Common myeloid progenitor, CD34-positive (primary cell): ENCODE measurements around the gene ZMYND11.

Source experiments
- CTCF ChIA-PET: fragments of 350-600 bp; sonication (Branson Sonifier 250); formaldehyde crosslinking; loops from one replicate; lab custom pipeline; 2021; ENCODE audit warnings: antibody characterized with exemption; lab: Charles Lee
- POLR2A ChIA-PET: fragments of 350-600 bp; sonication (Branson Sonifier 250); formaldehyde crosslinking; loops from one replicate; lab custom pipeline; 2021; ENCODE audit warnings: antibody characterized with exemption; lab: Charles Lee
- DNase-seq, 3 donors: peaks; one replicate each; pipeline versions ENCODE4 v3.0.0 to v3.0.0-alpha.2; 2013
- H3K27ac ChIP-seq, 2 experiments: 1 replicate in 1 of 2; 2 replicates in 1 of 2; pipeline ENCODE4 v1.7.0; 2013; ENCODE audit warnings: inconsistent platforms in 2 of 2, low read length in 2 of 2, mild to moderate bottlenecking in 2 of 2, low read depth in 1 of 2, moderate library complexity in 1 of 2; ENCODE audit not compliant: severe bottlenecking in 2 of 2, insufficient read depth in 1 of 2, poor library complexity in 1 of 2
- H3K27me3 ChIP-seq, 5 experiments: replicated peaks in 2 of 5; 1 replicate in 3 of 5; 2 replicates in 2 of 5; pipeline versions ENCODE4 v1.6.1 to v1.7.0; 2013; ENCODE audit warnings: low read length in 4 of 5, mild to moderate bottlenecking in 2 of 5, moderate library complexity in 2 of 5, inconsistent platforms in 1 of 5; ENCODE audit not compliant: insufficient read depth in 5 of 5, control insufficient read depth in 4 of 5
- H3K36me3 ChIP-seq, 4 experiments: 1 replicate in 2 of 4; 2 replicates in 2 of 4; pipeline versions ENCODE4 v1.6.1 to v1.7.0; 2013; ENCODE audit warnings: low read length in 3 of 4, control low read depth in 1 of 4, mild to moderate bottlenecking in 1 of 4; ENCODE audit not compliant: control insufficient read depth in 4 of 4, insufficient read depth in 4 of 4
- H3K4me1 ChIP-seq, 4 experiments: 1 replicate in 3 of 4; 2 replicates in 1 of 4; pipeline versions ENCODE4 v1.6.1 to v1.7.1; 2013; ENCODE audit warnings: low read length in 3 of 4, mild to moderate bottlenecking in 3 of 4, control low read depth in 1 of 4, inconsistent platforms in 1 of 4, moderate library complexity in 1 of 4; ENCODE audit not compliant: control insufficient read depth in 4 of 4, insufficient read depth in 4 of 4; ENCODE audit errors: control extremely low read depth in 1 of 4
- H3K4me3 ChIP-seq, 7 experiments: 1 replicate in 4 of 7; 2 replicates in 3 of 7; pipeline versions ENCODE4 v1.5.1 to v1.7.0; 2013; ENCODE audit warnings: mild to moderate bottlenecking in 7 of 7, low read length in 6 of 7, moderate library complexity in 6 of 7, inconsistent platforms in 2 of 7, low read depth in 2 of 7, control low read depth in 1 of 7; ENCODE audit not compliant: insufficient read depth in 4 of 7, control insufficient read depth in 1 of 7; ENCODE audit errors: extremely low read depth in 1 of 7
- H3K9me3 ChIP-seq, 5 experiments: 1 replicate in 4 of 5; 2 replicates in 1 of 5; pipeline versions ENCODE4 v1.6.1 to v1.7.1; 2013; ENCODE audit warnings: low read length in 4 of 5, mild to moderate bottlenecking in 2 of 5, inconsistent platforms in 1 of 5, low read depth in 1 of 5, moderate library complexity in 1 of 5; ENCODE audit not compliant: control insufficient read depth in 4 of 5, insufficient read depth in 2 of 5; ENCODE audit errors: control extremely low read depth in 1 of 5
- WGBS: methylation state at CpG from one replicate; pipeline ENCODE4 v1.1.5; 2013; ENCODE audit not compliant: insufficient coverage; 5-methylcytosine and 5-hydroxymethylcytosine counted together

The ZMYND11 gene

GRCh38 chr10:241451-241850 lies 106.2 kb downstream of the ZMYND11 start:
- CTCF ChIA-PET = interaction anchor here (1.8 kb wide), 1 partner anchor 9 kb away, joined by 4 read pairs; no protein-coding TSS in a partner anchor
- Histone ChIP-seq H3K9me3 (no peaks in the 10 kb centered on the region), H3K27ac (no peak overlapping the region), H3K27me3 (no peaks in the 10 kb centered on the region), H3K4me3 (no peak overlapping the region), H3K4me1 (no peaks in the 10 kb centered on the region), H3K36me3 (peaks cover 12 to 46% (median 34%) of the 10 kb centered on the region in 4 experiments)
- DNase-seq = no peak
- POLR2A ChIA-PET = no interaction called here
- 98% methylated on average over 6 of the region's 6 CpGs for WGBS

- H3K36me3 ChIP-seq = peaks cover 13 to 53% (median 41%) of the 10 kb centered on the region in 4 experiments
- no peak overlapping the region for H3K4me3 ChIP-seq
- no peaks in the 10 kb centered on the region for H3K9me3 ChIP-seq
- ChIA-PET POLR2A (no interaction called here), CTCF (interaction anchor here (1.8 kb wide), 1 partner anchor 10 kb away, joined by 4 read pairs; no protein-coding TSS in a partner anchor)
- no peaks in the 10 kb centered on the region for H3K4me1 ChIP-seq
- no peak overlapping the region for H3K27ac ChIP-seq
- H3K27me3 ChIP-seq = no peaks in the 10 kb centered on the region
- WGBS = 93% methylated on average over 4 of the region's 9 CpGs
- DNase-seq = no peak
These were observed 106.8 kb downstream of the ZMYND11 start for GRCh38 chr10:241966-242643.

DNA sequence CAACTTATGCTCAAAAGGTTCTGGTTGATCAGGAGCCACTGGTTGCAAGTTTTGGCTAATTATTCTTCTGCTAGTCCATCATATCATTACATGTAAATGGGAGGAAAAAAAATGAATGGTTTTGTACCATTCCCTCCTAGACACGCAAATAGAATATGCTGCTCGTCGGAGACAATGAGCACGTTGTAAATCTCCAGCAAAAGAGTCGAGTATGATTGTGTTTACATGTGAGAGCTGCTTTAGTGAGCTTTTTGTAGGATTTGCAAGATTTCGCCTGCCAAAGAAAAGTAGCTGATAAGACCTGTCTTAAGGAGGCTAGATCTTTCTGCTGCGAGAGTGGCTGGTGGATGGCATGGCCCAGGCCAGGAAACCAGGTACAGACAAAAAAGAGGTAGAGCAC lies 109.0 kb downstream of the ZMYND11 start:
- Histone ChIP-seq H3K4me3 (no peak overlapping the region), H3K9me3 (no peaks in the 10 kb centered on the region), H3K27ac (no peak overlapping the region), H3K4me1 (no peaks in the 10 kb centered on the region), H3K27me3 (no peaks in the 10 kb centered on the region), H3K36me3 (peaks cover 16 to 60% (median 50%) of the 10 kb centered on the region in 4 experiments)
- CTCF ChIA-PET = no interaction called here
- 97% methylated on average over 7 of the region's 7 CpGs for WGBS
- POLR2A ChIA-PET = no interaction called here
- no peak for DNase-seq

GRCh38 chr10:246431-246830 lies 111.2 kb downstream of the ZMYND11 start:
- no peaks in the 10 kb centered on the region for H3K9me3 ChIP-seq
- ChIA-PET CTCF (no interaction called here), POLR2A (no interaction called here)
- no peaks in the 10 kb centered on the region for H3K4me1 ChIP-seq
- peaks cover 19 to 71% (median 58%) of the 10 kb centered on the region in 4 experiments for H3K36me3 ChIP-seq
- no peak overlapping the region for H3K4me3 ChIP-seq
- H3K27me3 ChIP-seq = no peaks in the 10 kb centered on the region
- H3K27ac ChIP-seq = no peak overlapping the region
- no peak for DNase-seq
- WGBS = 98% methylated on average over 9 of the region's 9 CpGs

- CTCF ChIA-PET = no interaction called here
These were observed 112.2 kb downstream of the ZMYND11 start for GRCh38 chr10:247480-247879.

GRCh38 chr10:248307-248706 lies 113.1 kb downstream of the ZMYND11 start:
- Histone ChIP-seq H3K4me3 (no peak overlapping the region), H3K9me3 (no peaks in the 10 kb centered on the region), H3K27ac (no peak overlapping the region), H3K4me1 (no peaks in the 10 kb centered on the region), H3K27me3 (no peaks in the 10 kb centered on the region), H3K36me3 (peaks cover 18 to 69% (median 56%) of the 10 kb centered on the region in 4 experiments)
- 96% methylated on average over 15 of the region's 15 CpGs for WGBS
- ChIA-PET CTCF (interaction anchor here (0.6 kb wide), 1 partner anchor 558 kb away, joined by 3 read pairs; no protein-coding TSS in a partner anchor), POLR2A (no interaction called here)
- no peak for DNase-seq

More at GRCh38 chr10:247480-247879, 112.2 kb downstream of the ZMYND11 start:
- H3K4me1 ChIP-seq = no peaks in the 10 kb centered on the region
- H3K27ac ChIP-seq = no peak overlapping the region
- no peak overlapping the region for H3K4me3 ChIP-seq
- H3K27me3 ChIP-seq = no peaks in the 10 kb centered on the region
- 100% methylated on average over 2 of the region's 4 CpGs for WGBS
- H3K9me3 ChIP-seq = no peaks in the 10 kb centered on the region
- no peak for DNase-seq
- peaks cover 15 to 72% (median 57%) of the 10 kb centered on the region in 4 experiments for H3K36me3 ChIP-seq
- POLR2A ChIA-PET = no interaction called here

- H3K27me3 ChIP-seq = no peaks in the 10 kb centered on the region
- no peaks in the 10 kb centered on the region for H3K4me1 ChIP-seq
- ChIA-PET POLR2A (no interaction called here), CTCF (no interaction called here)
- 98% methylated on average over 13 of the region's 13 CpGs for WGBS
- H3K9me3 ChIP-seq = no peaks in the 10 kb centered on the region
- H3K36me3 ChIP-seq = peaks cover 18 to 61% (median 46%) of the 10 kb centered on the region in 4 experiments
- H3K27ac ChIP-seq = no peak overlapping the region
- no peak overlapping the region for H3K4me3 ChIP-seq
- no peak for DNase-seq
These were observed 116.8 kb downstream of the ZMYND11 start for GRCh38 chr10:251982-252582.
